HG03159 (cell line): ENCODE measurements around the gene DENND10.
"Not testable (repeated sequence)": the region's sequence is repeated elsewhere in the genome, so short reads cannot be mapped to it uniquely, and the experiment has no call there.

Experiments
- ATAC-seq: cut with Tn5 transposase; IDR thresholded peaks from one replicate; pipeline ENCODE4 v1.9.1; 2021; ENCODE audit warnings: mild to moderate bottlenecking, moderate library complexity; ENCODE audit not compliant: unreplicated experiment

Gene DENND10

DNA sequence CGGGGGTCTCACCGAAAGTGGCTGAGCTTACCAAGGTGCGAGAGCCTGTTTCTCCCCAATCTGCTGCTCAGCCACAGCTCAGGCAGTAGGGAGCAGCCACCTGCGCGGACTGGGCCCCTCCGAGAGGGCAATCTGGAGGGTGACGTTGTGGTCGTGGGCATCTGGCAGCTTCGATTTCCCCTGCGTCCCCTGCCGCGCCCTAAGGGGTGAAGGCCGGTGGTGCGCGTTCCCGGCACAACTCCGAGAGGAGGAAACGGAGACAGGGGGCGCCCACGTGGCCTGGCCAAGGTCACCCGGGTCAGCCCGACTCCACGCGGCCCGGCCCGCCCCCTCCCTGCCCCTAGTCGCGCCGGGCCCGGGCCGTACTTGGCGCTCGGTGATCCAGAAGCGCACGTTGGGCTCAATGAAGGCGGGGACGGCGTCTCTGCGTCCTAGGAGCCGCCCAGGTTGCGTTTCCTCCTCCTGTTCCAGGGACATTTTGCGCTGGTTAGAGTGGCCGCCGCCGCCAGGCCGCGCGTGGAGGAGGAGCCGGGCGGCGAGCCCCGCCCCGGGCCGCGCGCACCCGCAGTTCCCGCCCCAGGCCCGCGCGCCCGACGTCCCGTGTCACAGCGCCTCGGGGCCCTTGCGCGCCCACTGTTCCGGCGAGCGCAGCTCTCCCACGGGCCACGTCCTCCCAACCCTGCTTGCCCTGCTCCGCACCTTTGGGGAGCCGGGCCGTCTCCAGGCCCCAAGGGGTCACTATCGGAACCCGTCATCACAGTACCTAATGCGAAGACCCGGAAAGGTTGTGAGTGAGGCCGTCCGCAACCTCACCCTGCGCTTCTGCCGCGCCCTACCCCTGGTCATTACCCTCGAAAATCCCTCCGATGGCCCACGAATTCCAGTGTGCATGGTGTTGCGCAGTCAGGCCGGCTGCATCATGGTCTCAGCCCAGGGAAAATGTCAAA, 61.5 kb downstream of the DENND10 start, which contains the start of gene SFXN4:
Gene SFXN4 (minus strand): TSS at position 544 of the 947 bp plus-strand sequence. CDS start 67 bp downstream, at position 477.
- ATAC-seq, result peak; percentile 90

DNA sequence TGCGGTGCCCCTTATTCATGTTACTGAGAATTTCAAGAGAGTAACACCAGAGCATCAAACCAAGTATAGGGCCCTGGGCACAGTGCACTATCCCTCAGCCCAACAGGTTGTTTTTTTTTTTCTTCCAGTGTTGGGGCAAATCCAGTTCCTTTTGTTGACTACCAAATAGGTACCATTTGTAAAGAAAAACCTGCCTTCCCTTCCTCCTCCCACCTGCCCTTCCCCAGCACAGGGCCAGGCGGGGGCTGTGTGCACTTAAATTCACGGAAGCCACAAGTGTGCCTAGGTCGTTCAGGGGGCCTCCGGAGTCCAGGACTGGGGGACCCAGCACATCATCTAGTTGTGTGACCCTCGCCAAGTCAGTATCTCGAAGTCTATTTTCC, 62.2 kb downstream of the DENND10 start:
- peak; percentile 14 for ATAC-seq

DNA sequence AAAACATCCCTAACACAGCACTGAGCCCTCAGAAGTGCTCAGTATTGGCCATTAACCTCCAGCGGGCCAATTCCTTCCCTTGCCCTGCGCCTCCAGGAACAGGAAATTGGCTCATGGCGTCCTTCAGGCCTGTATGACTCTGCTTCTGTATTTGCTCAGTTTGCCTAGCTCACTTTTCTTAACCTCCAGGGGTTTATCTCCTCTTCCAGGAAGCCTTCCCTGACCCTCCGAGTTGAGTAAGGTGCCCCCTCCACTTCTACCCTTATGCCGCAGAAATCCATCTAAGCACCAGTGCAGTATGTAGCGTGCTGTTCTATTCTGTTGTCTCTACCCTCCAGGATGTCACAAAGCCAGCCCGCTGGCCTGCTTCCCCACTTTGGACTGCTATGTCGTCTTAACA, 62.7 kb downstream of the DENND10 start:
- ATAC-seq, result no peak

DNA sequence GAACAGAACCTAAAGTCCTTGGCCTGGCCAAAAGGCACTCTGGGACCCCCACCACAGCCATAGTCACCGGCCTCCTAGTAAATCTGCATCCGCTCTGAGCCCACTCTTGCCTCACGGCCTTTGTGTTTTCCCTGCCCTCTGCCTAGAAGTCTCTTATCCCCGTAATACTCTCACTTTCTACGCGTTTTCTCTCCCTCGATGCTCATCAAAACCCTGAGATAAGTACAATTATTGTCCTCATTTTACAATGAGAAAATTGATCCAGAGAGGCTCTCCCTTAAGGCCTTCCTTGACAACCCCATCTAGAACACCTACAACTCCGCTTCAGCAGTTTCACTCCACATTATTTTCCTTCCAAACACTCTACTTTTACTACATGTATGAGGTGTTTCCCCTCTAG, 63.1 kb downstream of the DENND10 start:
- no peak for ATAC-seq

DNA sequence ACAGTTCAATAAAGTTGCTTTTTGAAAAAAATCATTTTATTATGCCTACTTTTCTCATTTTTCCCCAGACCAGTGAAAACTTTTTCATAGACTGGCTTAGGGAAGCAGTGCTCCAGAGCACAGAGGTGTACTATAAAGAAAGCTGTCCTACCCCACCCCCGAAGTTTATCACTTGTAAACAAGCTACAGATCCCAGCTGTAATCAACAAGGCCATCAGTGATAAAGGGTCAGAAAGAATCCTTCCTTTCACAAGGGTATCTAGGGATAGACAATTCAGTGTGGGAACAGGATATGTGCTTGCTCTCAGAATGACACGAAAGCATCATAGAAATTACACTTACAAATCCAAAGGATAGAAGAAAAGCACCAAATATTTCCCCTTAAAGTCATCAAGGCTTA, 70.2 kb downstream of the DENND10 start:
- no peak for ATAC-seq

DNA sequence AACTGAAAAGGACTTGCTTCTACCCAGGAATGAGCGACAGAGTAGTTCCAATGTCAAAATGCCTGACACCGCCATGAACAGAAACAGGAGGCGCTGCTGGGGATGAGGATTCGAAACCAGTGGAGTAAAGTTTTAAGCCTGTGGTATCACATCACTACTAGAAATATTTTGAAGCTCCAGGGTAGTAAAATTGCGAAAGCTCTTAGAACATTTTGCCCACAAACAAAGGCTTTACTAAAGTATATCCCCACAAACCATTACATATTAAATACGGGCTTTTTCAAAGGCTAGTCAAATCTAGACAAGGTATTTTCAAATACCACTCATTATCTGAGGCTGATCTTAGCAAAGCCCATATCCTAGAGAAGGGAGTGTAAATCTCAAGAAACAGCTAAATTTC, 72.3 kb downstream of the DENND10 start:
- no peak for ATAC-seq

DNA sequence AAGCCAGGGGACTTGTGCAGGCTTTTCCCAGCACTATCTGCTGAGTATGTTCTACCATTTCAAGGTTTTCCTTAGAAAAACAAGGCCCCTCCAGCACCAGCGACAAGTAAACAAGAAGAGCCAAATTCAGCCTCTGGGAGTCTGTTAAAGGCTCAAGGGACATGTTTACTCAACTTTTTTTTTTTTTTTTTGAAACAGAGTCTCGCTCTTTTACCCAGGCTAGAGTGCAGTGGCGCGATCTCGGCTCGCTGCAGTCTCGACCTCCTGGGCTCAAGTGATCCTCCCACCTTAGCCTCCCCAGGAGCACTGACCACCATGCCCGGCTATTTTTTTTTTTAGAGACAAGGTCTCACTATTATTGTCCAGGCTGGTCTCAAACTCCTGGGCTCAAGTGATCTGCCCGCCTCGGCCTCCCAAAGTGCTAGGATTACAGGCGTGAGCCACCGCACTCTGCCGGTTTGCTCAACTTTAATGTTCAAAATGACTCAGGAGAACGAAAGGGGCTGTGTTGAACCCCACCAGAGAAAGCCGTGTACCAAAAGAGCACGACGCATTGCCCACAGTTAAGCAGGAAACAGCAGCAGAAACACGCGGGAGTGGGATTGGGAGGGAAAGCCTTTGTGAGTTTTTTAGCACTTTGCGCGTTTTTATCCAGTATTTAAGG, 73.9 kb downstream of the DENND10 start:
- peak; percentile 29 for ATAC-seq

DNA sequence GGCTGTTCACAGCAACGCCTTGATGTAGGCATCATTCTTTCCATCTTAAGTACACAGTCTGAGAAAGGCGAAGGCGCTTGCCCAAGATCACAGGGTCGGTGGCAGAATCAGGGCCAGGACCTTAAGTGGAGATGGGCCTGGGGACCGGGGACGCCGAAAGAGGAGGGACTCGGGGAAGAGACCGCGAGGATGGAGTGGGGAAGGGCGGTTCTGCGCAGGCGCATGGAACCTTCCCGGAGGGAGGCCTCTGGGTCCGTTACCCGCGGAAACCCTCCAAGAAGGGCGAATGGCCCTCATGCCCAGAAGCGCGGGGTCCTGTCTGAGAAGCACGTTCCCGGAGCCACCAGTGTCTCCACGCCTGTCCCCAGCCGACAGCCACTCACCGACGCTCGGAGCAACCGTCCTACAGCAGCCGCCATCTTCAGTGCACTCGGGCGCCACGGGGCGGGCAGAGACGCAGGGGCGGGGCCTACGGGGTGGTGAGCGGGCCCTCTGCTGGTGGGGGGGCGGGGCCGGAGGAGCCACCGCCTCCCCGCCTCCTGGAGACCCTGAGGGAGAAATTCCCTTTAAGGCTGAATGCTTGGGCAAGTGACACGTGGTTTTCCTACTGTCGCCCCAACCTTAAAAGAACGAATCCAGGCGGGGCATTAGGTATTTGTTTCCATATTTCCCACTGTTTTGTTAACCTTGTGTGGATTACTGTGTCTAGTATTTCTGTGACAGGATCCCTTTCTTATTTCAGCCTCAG, 74.6 kb downstream of the DENND10 start, which contains the start of gene PRDX3:
Gene PRDX3 (minus strand): TSS at position 441 of the 748 bp plus-strand sequence. CDS start 22 bp downstream, at position 419.
- peak; percentile 93 for ATAC-seq

DNA sequence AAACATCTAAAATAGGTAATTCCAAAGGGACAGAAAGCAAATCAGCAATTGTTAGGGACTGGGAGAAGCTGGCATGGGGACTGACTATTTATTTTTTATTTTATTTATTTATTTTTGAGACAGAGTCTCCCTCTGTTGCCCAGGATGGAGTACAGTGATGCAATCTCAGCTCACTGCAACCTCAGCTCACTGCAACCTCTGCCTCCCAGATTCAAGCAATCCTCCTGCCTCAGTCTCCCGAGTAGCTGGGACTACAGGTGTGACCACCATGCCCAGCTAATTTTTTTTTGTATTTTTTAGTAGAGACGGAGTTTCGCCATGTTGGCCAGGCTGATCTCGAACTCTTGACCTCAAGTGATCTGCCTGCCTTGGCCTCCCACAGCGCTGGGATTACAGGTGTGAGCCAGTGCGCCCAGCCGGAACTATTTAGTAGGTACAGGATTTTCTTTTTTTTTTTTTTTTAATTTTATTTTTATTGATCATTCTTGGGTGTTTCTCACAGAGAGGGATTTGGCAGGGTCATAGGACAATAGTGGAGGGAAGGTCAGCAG, 77.0 kb downstream of the DENND10 start:
- ATAC-seq, result not testable (repeated sequence)

DNA sequence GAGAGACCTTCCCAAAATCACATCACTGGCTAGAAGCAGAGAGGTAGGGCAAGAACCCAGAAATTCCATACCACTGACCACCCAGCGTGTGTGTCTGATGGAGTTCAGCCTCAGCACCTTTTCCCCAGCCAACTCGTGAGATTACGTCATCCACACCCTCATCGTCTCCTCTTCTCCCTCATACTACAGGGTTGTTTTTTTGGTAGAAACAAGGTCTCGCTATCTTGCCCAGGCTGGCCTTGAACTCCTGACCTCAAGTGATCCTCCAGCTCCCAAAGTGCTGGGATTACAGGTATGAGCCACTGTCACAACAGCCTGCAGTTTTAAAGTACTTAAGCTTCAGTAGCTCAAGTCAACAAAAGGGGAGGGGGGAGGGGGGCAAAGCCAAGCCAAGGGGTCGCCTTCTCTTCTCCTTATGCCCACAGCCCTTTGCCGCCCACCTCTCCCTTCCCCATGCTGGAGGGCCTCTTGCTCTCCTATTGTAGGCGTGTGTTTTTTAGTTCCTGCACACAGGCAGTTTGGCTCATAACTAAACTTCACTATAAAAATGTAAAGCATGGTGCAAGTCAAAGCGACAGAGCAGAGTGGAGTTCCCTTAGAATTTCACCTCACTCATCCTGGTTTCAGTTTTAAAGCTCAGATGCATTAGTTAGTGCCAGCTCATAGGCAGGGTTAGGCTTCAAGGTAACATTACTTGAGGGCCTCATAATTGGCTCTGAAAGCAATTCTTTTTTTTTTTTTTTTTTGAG, 79.9 kb downstream of the DENND10 start:
- ATAC-seq, result no peak
